Ovary (tissue), 3 donors: Measurements from ENCODE around the gene FAR2.
"Not testable (repeated sequence)": the region's sequence is repeated elsewhere in the genome, so short reads cannot be mapped to it uniquely, and the experiment has no call there.

ENCODE experiments used
- CTCF ChIP-seq, 3 donors: fragments of 450-650 bp in 2 of 3; fragments of 200-600 bp in 1 of 3; IDR thresholded peaks; one replicate each; pipeline versions ENCODE4 v1.5.1 to v1.8.0; 2016 to 2022; ENCODE audit warnings: antibody characterized with exemption in 3 of 3, mild to moderate bottlenecking in 1 of 3
- EP300 ChIP-seq: sonication (generic); formaldehyde crosslinking; IDR thresholded peaks from one replicate; pipeline ENCODE4 v1.6.1; 2017; ENCODE audit warnings: antibody characterized with exemption
- POLR2A ChIP-seq: fragments of 450-650 bp; IDR thresholded peaks from one replicate; pipeline ENCODE4 v1.6.1; 2017; ENCODE audit warnings: antibody characterized with exemption, mild to moderate bottlenecking, moderate library complexity
- donor health status: DM: no; HTN: no; CAD: no.

GRCh38 chr12:29170478-29171084, 21.5 kb downstream of the FAR2 start:
- not testable (repeated sequence) for TF ChIP-seq CTCF (IDR thresholded peaks at IDR 0.05); POLR2A; EP300
